K562 treated with DMSO at 1 percent for 12 hours (cell line): ENCODE measurements around the gene CDK6. TPM values are rescaled to one million over a fixed set of nuclear protein-coding genes. Genes with fewer than 3 reads are reported as not detected.

ENCODE experiments used
- total RNA-seq: library from RNA; unstranded; fragments of 300-600 nt; gene quantifications from 2 replicates; pipeline ENCODE4 v1.2.3, GENCODE V29; 2022; ENCODE audit not compliant: insufficient read depth

The CDK6 gene
- 2.2 and 13.7 TPM in 2 replicates for total RNA-seq

DNA sequence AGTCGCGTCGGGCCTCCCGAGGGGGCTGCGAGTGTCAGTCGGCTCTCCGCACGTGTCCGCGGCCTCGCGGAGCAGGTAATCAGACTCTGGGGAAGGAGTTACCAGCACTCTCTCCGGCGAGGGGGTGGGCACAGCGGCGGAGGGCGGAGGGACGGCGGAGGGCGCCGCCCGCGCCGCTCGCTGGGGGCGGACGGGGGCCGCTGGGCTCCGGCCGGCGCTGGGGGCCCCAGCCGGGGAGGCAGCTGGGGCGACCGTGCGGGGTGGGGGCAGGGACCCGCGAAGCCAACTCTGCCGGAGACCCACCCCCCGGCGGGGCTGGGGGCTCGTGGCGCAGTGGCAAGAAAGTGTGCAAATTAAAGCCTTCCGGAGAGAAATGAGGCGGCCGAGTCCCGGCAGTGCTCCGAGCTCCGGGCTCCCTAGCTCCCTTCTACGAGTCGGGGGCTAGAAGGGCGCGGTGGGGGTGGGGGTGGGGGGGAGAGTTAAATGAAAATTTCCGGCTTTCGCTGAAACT, at the start of gene CDK6:
TSS of gene CDK6 (minus strand) at position 85 of the 511 bp plus-strand sequence. CDS start 3,250 bp downstream, outside the sequence.

Other genes starting within 250 kb of the CDK6 start
- gene FAM133B, start 246.2 kb downstream of the CDK6 start, total RNA-seq = 19.6 and 29.6 TPM in 2 replicates